ENCODE measurements around the gene B4GALT3.

GRCh38 chr1:161177936-161178244 lies 583 bp upstream of the B4GALT3 start:
- no peak for TF ChIP-seq CTCF (IDR thresholded peaks at IDR 0.05; ENCODE audit: extremely low read depth in 1 of 2, insufficient read depth in 1 of 2, low read depth in 1 of 2, low read length in 2 of 2)
- no peak for TF ChIP-seq POLR2A (IDR thresholded peaks at IDR 0.05; ENCODE audit: low read depth, low read length)
- no peak for TF ChIP-seq POLR2AphosphoS5 (IDR thresholded peaks at IDR 0.05; ENCODE audit: insufficient read depth, low read depth, low read length)
- TF ChIP-seq MYC (IDR thresholded peaks at IDR 0.05; ENCODE audit: low read depth, low read length), result no peak
